Progenitor cell of endocrine pancreas (in vitro differentiated cells): ENCODE data around the gene IFT27. TPM values are rescaled to one million over a fixed set of nuclear protein-coding genes. Genes with fewer than 3 reads are reported as not detected.

Experiments used
- DNase-seq: peaks from one replicate; pipeline ENCODE4 v3.0.0; 2021; ENCODE audit warnings: low spot score; ENCODE audit not compliant: unreplicated experiment
- H3K27ac Mint-ChIP-seq: 2 replicates; pipeline ENCODE4 v1.8.0; 2021; ENCODE audit warnings: mild to moderate bottlenecking, moderate library complexity, mixed read lengths
- H3K27me3 Mint-ChIP-seq: 2 replicates; pipeline ENCODE4 v1.8.0; 2021; ENCODE audit warnings: mixed read lengths
- H3K36me3 Mint-ChIP-seq: 2 replicates; pipeline ENCODE4 v1.8.0; 2022; ENCODE audit warnings: mixed read lengths; ENCODE audit not compliant: insufficient read depth
- H3K4me1 Mint-ChIP-seq: 2 replicates; pipeline ENCODE4 v1.8.0; 2021; ENCODE audit warnings: low read depth, mixed read lengths
- H3K4me3 Mint-ChIP-seq: 2 replicates; pipeline ENCODE4 v1.8.0; 2021; ENCODE audit warnings: low read depth, mild to moderate bottlenecking, moderate library complexity, mixed read lengths
- H3K9me3 Mint-ChIP-seq: 2 replicates; pipeline ENCODE4 v1.8.0; 2021; ENCODE audit warnings: low read depth, mixed read lengths
- total RNA-seq: library from RNA; stranded (reverse); gene quantifications from 2 replicates; pipeline ENCODE4 v1.2.1, GENCODE V29; 2021
- TF ChIP-seq, protein P1 (sequence below): fragments of 200-600 bp; sonication (generic); IDR thresholded peaks from one replicate; pipeline ENCODE4 v1.5.0; 2021; ENCODE audit warnings: antibody characterized with exemption, mild to moderate bottlenecking; ENCODE audit not compliant: unreplicated experiment

The IFT27 gene
- total RNA-seq, 1 donor from 2014 or later = 52.3 TPM

GRCh38 chr22:36781656-36782627 is 6.0 kb upstream of the IFT27 start:
- DNase-seq = peak; percentile 83
- no peaks in the 10 kb centered on the region for H3K4me1 Mint-ChIP-seq
- TF ChIP-seq, protein P1, sequence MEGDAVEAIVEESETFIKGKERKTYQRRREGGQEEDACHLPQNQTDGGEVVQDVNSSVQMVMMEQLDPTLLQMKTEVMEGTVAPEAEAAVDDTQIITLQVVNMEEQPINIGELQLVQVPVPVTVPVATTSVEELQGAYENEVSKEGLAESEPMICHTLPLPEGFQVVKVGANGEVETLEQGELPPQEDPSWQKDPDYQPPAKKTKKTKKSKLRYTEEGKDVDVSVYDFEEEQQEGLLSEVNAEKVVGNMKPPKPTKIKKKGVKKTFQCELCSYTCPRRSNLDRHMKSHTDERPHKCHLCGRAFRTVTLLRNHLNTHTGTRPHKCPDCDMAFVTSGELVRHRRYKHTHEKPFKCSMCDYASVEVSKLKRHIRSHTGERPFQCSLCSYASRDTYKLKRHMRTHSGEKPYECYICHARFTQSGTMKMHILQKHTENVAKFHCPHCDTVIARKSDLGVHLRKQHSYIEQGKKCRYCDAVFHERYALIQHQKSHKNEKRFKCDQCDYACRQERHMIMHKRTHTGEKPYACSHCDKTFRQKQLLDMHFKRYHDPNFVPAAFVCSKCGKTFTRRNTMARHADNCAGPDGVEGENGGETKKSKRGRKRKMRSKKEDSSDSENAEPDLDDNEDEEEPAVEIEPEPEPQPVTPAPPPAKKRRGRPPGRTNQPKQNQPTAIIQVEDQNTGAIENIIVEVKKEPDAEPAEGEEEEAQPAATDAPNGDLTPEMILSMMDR = peak; percentile 96
- H3K4me3 Mint-ChIP-seq = no peak overlapping the region
- H3K36me3 Mint-ChIP-seq = peaks cover 3% of the 10 kb centered on the region
- H3K27me3 Mint-ChIP-seq = peaks cover 59% of the 10 kb centered on the region
- peaks cover 7% of the 10 kb centered on the region for H3K9me3 Mint-ChIP-seq
- no peak overlapping the region for H3K27ac Mint-ChIP-seq

GRCh38 chr22:36778020-36778419 is 2.1 kb upstream of the IFT27 start:
- Mint-ChIP-seq H3K4me1 (peaks cover 7% of the 10 kb centered on the region), H3K27me3 (peaks cover 33% of the 10 kb centered on the region), H3K4me3 (no peak overlapping the region), H3K36me3 (peaks cover 3% of the 10 kb centered on the region), H3K9me3 (peaks cover 7% of the 10 kb centered on the region), H3K27ac (no peak overlapping the region)
- TF ChIP-seq, protein P1 = no peak
- DNase-seq = no peak

- no peak for DNase-seq
- peak overlapping the region; percentile 93 for H3K27ac Mint-ChIP-seq
- H3K4me3 Mint-ChIP-seq = peak overlapping the region; percentile 80
- H3K27me3 Mint-ChIP-seq = peaks cover 20% of the 10 kb centered on the region
- H3K4me1 Mint-ChIP-seq = peaks cover 7% of the 10 kb centered on the region
- H3K36me3 Mint-ChIP-seq = peaks cover 3% of the 10 kb centered on the region
- TF ChIP-seq, protein P1 = no peak
- peaks cover 7% of the 10 kb centered on the region for H3K9me3 Mint-ChIP-seq
Observed at GRCh38 chr22:36776722-36777121, 803 bp upstream of the IFT27 start.

GRCh38 chr22:36775586-36775963 is 344 bp downstream of the IFT27 start:
- H3K4me3 Mint-ChIP-seq = peak overlapping the region; percentile 80
- H3K36me3 Mint-ChIP-seq = peaks cover 3% of the 10 kb centered on the region
- peak overlapping the region; percentile 58 for H3K27ac Mint-ChIP-seq
- peaks cover 7% of the 10 kb centered on the region for H3K9me3 Mint-ChIP-seq
- TF ChIP-seq, protein P1 = no peak
- H3K4me1 Mint-ChIP-seq = peaks cover 7% of the 10 kb centered on the region
- peak; percentile 32 for DNase-seq
- peaks cover 17% of the 10 kb centered on the region for H3K27me3 Mint-ChIP-seq

DNA sequence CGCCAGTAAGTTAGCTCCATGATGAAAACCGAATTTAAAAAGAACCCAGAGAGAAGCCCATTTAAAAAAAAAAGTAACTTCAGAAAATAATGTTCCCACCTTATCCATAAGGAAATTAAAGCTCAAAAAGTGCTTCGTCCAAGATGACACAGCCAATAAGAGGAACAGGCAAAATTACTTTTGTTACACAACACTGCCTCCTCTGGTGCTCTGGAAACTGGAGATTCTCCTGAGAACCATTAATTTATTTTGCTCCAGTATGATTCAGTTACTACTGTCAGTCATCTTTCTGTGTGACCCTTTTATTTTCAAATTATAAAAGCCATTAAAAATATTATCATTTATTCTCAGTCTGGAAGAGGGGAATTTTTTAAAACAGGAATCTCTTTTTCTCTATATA is 2.0 kb downstream of the IFT27 start:
- H3K27ac Mint-ChIP-seq = no peak overlapping the region
- TF ChIP-seq, protein P1 = peak; percentile 45
- H3K9me3 Mint-ChIP-seq = peaks cover 7% of the 10 kb centered on the region
- H3K27me3 Mint-ChIP-seq = peaks cover 9% of the 10 kb centered on the region
- DNase-seq = no peak
- peaks cover 3% of the 10 kb centered on the region for H3K36me3 Mint-ChIP-seq
- H3K4me3 Mint-ChIP-seq = peak overlapping the region; percentile 19
- H3K4me1 Mint-ChIP-seq = peaks cover 7% of the 10 kb centered on the region
